ENCODE results near the gene CDKL1.
A peak's percentile ranks its signal among the peaks of the same experiment; 100 is the strongest.

The CDKL1 gene

DNA sequence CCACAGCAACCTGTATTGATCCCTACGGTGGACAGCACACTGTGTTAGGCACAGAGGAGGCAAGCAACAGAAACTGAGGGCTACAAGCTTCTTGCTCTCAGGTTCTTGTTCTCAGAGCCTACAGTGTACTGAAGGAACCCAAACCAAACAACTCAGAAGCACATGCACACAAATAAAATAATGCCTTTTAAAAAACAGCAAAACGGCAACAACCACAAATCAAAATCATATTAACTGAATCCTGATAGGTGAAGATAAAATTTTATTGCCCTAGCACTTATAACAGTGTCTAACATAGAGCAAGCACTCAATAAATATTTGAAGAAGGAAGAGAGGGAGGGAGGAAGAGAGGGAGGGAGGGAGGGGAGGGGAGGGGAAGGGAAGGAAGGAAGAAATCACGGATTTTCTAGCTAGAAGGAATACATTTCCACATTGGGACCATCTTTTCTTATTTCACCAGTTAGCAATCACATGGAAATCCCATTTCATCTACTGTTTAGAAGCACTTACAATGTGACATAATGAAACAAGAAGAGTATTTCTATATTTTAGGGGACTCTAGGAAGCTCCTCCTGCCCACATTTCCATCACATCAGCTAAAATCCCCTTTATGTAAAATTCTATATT lies 57.4 kb downstream of the CDKL1 start:
- no peaks in the 10 kb centered on the region for H3K9me3 ChIP-seq
- DNase-seq = no peak
- TF ChIP-seq, protein P1, sequence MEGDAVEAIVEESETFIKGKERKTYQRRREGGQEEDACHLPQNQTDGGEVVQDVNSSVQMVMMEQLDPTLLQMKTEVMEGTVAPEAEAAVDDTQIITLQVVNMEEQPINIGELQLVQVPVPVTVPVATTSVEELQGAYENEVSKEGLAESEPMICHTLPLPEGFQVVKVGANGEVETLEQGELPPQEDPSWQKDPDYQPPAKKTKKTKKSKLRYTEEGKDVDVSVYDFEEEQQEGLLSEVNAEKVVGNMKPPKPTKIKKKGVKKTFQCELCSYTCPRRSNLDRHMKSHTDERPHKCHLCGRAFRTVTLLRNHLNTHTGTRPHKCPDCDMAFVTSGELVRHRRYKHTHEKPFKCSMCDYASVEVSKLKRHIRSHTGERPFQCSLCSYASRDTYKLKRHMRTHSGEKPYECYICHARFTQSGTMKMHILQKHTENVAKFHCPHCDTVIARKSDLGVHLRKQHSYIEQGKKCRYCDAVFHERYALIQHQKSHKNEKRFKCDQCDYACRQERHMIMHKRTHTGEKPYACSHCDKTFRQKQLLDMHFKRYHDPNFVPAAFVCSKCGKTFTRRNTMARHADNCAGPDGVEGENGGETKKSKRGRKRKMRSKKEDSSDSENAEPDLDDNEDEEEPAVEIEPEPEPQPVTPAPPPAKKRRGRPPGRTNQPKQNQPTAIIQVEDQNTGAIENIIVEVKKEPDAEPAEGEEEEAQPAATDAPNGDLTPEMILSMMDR (IDR thresholded peaks at IDR 0.05; ENCODE audit: low read depth, low read length) = no peak
- no peak overlapping the region for H3K4me3 ChIP-seq (ENCODE audit: low read depth, low read length)
- no peaks in the 10 kb centered on the region for H3K27me3 ChIP-seq
- H3K36me3 ChIP-seq = no peaks in the 10 kb centered on the region
- H3K4me1 ChIP-seq = peaks cover 8% of the 10 kb centered on the region

DNA sequence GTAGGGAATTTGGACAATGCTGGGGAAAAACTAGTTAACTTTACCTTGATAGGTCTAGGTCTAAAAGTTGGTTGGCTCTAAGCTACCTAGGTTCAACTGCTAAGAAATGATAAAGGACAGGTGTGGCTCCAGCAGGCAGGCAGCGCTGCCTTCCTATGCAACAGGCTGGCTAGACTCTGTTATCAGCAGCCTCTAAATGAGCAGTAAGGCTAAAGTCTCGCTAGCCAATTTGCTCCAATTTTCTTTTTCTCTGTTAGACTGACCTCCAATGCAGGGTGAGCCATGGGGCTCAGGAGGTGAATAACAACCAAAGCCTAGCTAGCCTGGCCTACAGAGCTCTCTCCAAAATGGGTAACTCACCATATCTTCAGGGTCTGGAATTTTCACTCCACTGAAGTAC lies 58.1 kb downstream of the CDKL1 start:
- TF ChIP-seq, protein P1 (IDR thresholded peaks at IDR 0.05; ENCODE audit: low read depth, low read length) = no peak
- Histone ChIP-seq H3K4me3 (ENCODE audit: low read depth, low read length) (no peak overlapping the region), H3K4me1 (peaks cover 8% of the 10 kb centered on the region), H3K36me3 (no peaks in the 10 kb centered on the region), H3K9me3 (no peaks in the 10 kb centered on the region), H3K27me3 (no peaks in the 10 kb centered on the region)
- DNase-seq = no peak

DNA sequence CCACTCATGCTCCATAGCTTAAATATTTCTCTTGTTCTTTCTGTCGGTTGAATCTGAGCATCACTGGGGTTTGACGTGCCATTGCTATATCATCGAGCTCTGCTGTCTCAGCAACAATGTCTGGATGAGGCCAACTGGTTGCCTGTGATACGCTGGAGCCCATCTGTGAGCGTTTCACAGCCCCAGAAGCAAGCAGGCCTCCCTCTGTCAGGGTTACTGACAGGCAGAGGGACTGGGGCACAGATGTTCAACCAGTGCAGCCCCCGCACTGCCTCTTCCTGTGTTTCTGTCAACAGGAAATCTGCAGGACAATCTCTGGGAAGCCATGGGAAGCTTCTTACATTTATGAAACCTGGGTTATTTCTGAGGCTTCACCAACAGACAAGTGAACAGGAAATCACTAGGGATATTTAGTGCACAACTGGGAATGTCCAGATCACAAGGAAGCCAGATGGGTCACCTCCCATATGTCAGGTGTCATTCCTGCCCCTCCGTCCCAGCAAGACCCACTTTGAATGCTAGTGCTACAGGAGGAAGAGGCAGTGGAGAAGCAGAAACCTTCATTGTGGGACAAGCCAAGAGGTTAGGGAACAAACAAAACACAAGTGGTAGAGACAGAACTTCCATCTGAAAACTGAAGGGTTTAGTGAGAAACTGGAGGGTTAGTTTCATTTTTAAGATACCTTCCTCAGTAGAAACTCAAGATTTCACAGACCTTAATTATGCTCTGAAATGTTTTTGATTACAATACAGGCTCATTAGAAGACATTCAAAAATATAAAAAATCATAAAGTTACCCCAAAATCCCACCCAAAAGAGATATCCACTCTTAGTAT lies 60.5 kb downstream of the CDKL1 start:
- Histone ChIP-seq H3K36me3 (no peaks in the 10 kb centered on the region), H3K9me3 (no peaks in the 10 kb centered on the region), H3K4me1 (peaks cover 11% of the 10 kb centered on the region), H3K4me3 (ENCODE audit: low read depth, low read length) (peak overlapping the region; percentile 33), H3K27me3 (no peaks in the 10 kb centered on the region)
- peak; percentile 82 for DNase-seq
- TF ChIP-seq, protein P1 (IDR thresholded peaks at IDR 0.05; ENCODE audit: low read depth, low read length) = no peak

DNA sequence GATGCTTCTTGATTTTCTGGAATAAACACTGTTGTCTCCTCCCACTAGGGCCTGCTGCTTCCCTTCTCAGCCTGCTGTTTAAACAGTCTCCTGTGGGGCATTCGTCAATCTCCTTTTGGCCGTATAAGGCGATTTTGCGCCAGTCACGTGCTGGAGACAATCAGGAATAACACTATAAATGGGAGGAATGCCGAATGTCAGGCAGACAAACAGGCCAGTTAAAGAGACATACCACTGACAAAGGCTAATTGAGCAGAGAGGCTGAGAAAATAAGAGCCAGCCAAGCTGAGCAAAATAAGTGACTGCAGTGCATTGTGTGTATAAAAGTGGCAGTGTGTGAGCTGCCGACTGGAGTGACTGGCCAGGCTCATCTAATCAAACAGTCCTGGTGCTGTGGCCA lies 61.3 kb downstream of the CDKL1 start:
- TF ChIP-seq, protein P1 (IDR thresholded peaks at IDR 0.05; ENCODE audit: low read depth, low read length) = peak; percentile 31; the same call in 1 of the 2 replicates
- no peaks in the 10 kb centered on the region for H3K9me3 ChIP-seq
- H3K4me3 ChIP-seq (ENCODE audit: low read depth, low read length) = peak overlapping the region; percentile 33
- peaks cover 11% of the 10 kb centered on the region for H3K4me1 ChIP-seq
- H3K27me3 ChIP-seq = no peaks in the 10 kb centered on the region
- DNase-seq = peak; percentile 61
- no peaks in the 10 kb centered on the region for H3K36me3 ChIP-seq

DNA sequence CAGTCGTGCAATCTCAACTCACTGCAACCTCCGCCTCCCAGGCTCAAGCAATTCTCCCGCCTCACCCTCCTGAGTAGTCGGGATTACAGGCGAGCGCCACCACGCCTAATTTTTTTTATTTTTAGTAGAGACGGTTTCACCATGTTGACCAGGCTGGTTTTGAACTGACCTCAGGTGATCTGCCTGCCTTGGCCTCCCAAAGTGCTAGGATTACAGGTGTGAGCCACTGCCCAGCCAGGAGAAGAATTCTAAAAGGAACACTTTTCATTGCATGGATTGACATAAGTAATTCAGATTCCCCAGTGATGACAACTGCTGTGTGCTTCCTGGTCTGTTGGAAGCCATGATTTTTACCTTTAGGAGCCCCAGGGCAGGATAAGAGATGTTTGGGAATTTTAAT lies 62.5 kb downstream of the CDKL1 start:
- peaks cover 11% of the 10 kb centered on the region for H3K4me1 ChIP-seq
- H3K9me3 ChIP-seq = no peaks in the 10 kb centered on the region
- no peaks in the 10 kb centered on the region for H3K36me3 ChIP-seq
- TF ChIP-seq, protein P1 (IDR thresholded peaks at IDR 0.05; ENCODE audit: low read depth, low read length) = no peak
- no peak overlapping the region for H3K4me3 ChIP-seq (ENCODE audit: low read depth, low read length)
- no peaks in the 10 kb centered on the region for H3K27me3 ChIP-seq
- no peak for DNase-seq

DNA sequence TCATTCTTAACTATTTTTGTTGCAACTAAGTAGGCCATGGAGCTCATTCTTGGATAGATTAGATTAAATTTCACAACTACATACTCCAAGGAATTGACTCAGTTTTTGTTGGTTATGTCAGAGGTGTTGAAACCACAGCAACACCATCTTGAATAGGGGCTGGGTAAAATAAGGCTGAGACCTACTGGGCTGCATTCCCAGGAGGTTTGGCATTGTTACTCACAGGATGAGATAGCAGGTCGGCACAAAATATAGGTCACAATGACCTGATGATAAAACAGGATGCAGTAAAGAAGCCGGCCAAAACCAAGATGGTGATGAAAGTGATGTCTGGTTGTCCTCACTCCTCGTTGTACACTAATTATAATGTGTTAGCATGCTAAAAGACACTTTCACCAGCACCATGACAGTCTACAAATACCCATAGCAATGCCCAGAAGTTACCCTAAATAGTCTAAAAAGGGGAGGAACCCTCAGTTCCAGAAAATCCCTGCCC lies 63.6 kb downstream of the CDKL1 start:
- Histone ChIP-seq H3K4me1 (peaks cover 15% of the 10 kb centered on the region), H3K4me3 (ENCODE audit: low read depth, low read length) (no peak overlapping the region), H3K27me3 (no peaks in the 10 kb centered on the region), H3K9me3 (no peaks in the 10 kb centered on the region), H3K36me3 (no peaks in the 10 kb centered on the region)
- TF ChIP-seq, protein P1 (IDR thresholded peaks at IDR 0.05; ENCODE audit: low read depth, low read length) = no peak
- no peak for DNase-seq
